Measurements from ENCODE around the gene PTPRH. TPM values are rescaled to one million over a fixed set of nuclear protein-coding genes. Genes with fewer than 3 reads are reported as not detected.

PTPRH gene
- total RNA-seq, 1 donor from 2014 or later = 0.64 TPM

GRCh38 chr19:55146078-55146704, 63.1 kb downstream of the PTPRH start:
- no peak overlapping the region for H3K27ac ChIP-seq
- peaks cover 17% of the 10 kb centered on the region for H3K27me3 ChIP-seq
- H3K36me3 ChIP-seq = no peaks in the 10 kb centered on the region
- H3K4me3 ChIP-seq = no peak overlapping the region
- no peak for DNase-seq (ENCODE audit: low spot score in 2 of 2)
- intact Hi-C loops (cut with DNase I) = no loop called here
- TF ChIP-seq CTCF (IDR thresholded peaks at IDR 0.05) = peak in 1 of 3 experiments; percentile 11
- H3K9me3 ChIP-seq = no peaks in the 10 kb centered on the region
- peaks cover 0 to 4% of the 10 kb centered on the region in 2 donors for H3K4me1 ChIP-seq

- no peak for DNase-seq (ENCODE audit: low spot score in 2 of 2)
- Histone ChIP-seq H3K9me3 (no peaks in the 10 kb centered on the region), H3K36me3 (no peaks in the 10 kb centered on the region), H3K4me1 (peaks cover 0 to 4% of the 10 kb centered on the region in 2 donors), H3K27ac (no peak overlapping the region), H3K27me3 (peaks cover 17% of the 10 kb centered on the region), H3K4me3 (no peak overlapping the region)
- TF ChIP-seq CTCF (IDR thresholded peaks at IDR 0.05) = no peak
- intact Hi-C loops (cut with DNase I) = no loop called here
Observed at GRCh38 chr19:55145232-55145631, 64.1 kb downstream of the PTPRH start.

- Histone ChIP-seq H3K9me3 (no peaks in the 10 kb centered on the region), H3K4me1 (peaks cover 0 to 4% of the 10 kb centered on the region in 2 donors), H3K27me3 (peaks cover 15% of the 10 kb centered on the region), H3K36me3 (no peaks in the 10 kb centered on the region), H3K27ac (no peak overlapping the region), H3K4me3 (no peak overlapping the region)
- intact Hi-C loops (cut with DNase I) = loop anchor here (5.0 kb wide), 1 partner anchor 276 kb away; no protein-coding TSS in a partner anchor
- TF ChIP-seq CTCF (IDR thresholded peaks at IDR 0.05) = no peak
- no peak for DNase-seq (ENCODE audit: low spot score in 2 of 2)
Observed at GRCh38 chr19:55141696-55142095, 67.6 kb downstream of the PTPRH start.

- no peak overlapping the region for H3K4me3 ChIP-seq
- H3K36me3 ChIP-seq = no peaks in the 10 kb centered on the region
- no peak for DNase-seq (ENCODE audit: low spot score in 2 of 2)
- peaks cover 0 to 4% of the 10 kb centered on the region in 2 donors for H3K4me1 ChIP-seq
- TF ChIP-seq CTCF (IDR thresholded peaks at IDR 0.05) = no peak
- no peak overlapping the region for H3K27ac ChIP-seq
- H3K27me3 ChIP-seq = peaks cover 14% of the 10 kb centered on the region
- intact Hi-C loops (cut with DNase I) = no loop called here
- no peaks in the 10 kb centered on the region for H3K9me3 ChIP-seq
Observed at GRCh38 chr19:55137915-55138314, 71.4 kb downstream of the PTPRH start.

- no peak for DNase-seq (ENCODE audit: low spot score in 2 of 2)
- H3K27me3 ChIP-seq = peaks cover 11% of the 10 kb centered on the region
Observed at GRCh38 chr19:55136399-55137102, 72.8 kb downstream of the PTPRH start.

More at GRCh38 chr19:55136399-55137102, 72.8 kb downstream of the PTPRH start:
- Histone ChIP-seq H3K36me3 (no peaks in the 10 kb centered on the region), H3K4me1 (peaks cover 0 to 1% of the 10 kb centered on the region in 2 donors), H3K9me3 (no peaks in the 10 kb centered on the region), H3K4me3 (no peak overlapping the region), H3K27ac (no peak overlapping the region)
- TF ChIP-seq CTCF (IDR thresholded peaks at IDR 0.05) = no peak
- intact Hi-C loops (cut with DNase I) = no loop called here
